Vagina (tissue), 2 donors: ENCODE results near the gene KLK8. TPM values are rescaled to one million over a fixed set of nuclear protein-coding genes. Genes with fewer than 3 reads are reported as not detected.

ENCODE experiments used
- DNase-seq, 2 donors: peaks; one replicate each; pipeline ENCODE4 v3.0.0-alpha.2; 2017; ENCODE audit errors: extremely low spot score in 2 of 2
- H3K27ac ChIP-seq: fragments of 200-600 bp; sonication (generic); one replicate; pipeline ENCODE4 v1.5.1; 2019
- H3K27me3 ChIP-seq: fragments of 200-600 bp; sonication (generic); one replicate; pipeline ENCODE4 v1.5.1; 2019
- H3K36me3 ChIP-seq, 2 donors: fragments of 200-600 bp; sonication (generic); one replicate each; pipeline ENCODE4 v1.5.1; 2017 to 2019
- H3K4me1 ChIP-seq: fragments of 200-600 bp; sonication (generic); one replicate; pipeline ENCODE4 v1.5.1; 2019
- H3K4me3 ChIP-seq, 2 donors: fragments of 200-600 bp; sonication (generic); 1 replicate in 1 of 2; 2 replicates in 1 of 2; pipeline ENCODE4 v1.5.1; 2016 to 2019
- H3K9me3 ChIP-seq: fragments of 200-600 bp; sonication (generic); one replicate; pipeline ENCODE4 v1.5.1; 2019
- POLR2A ChIP-seq, 2 donors: fragments of 450-650 bp; IDR thresholded peaks; one replicate each; pipeline ENCODE4 v1.6.1; 2017; ENCODE audit warnings: antibody characterized with exemption in 2 of 2, mild to moderate bottlenecking in 2 of 2, moderate library complexity in 2 of 2
- POLR2AphosphoS5 ChIP-seq, 2 donors: sonication (generic); formaldehyde crosslinking; IDR thresholded peaks; one replicate each; pipeline ENCODE4 v1.9.0; 2017; ENCODE audit warnings: antibody characterized with exemption in 2 of 2, mild to moderate bottlenecking in 2 of 2, low read depth in 1 of 2; ENCODE audit not compliant: insufficient read depth in 1 of 2
- intact Hi-C: fragments of 100-400 bp; cut with DNase I; formaldehyde crosslinking; loops from one replicate; pipeline ENCODE4 v1.15.1; 2023
- total RNA-seq: library from RNA; depleted of rRNA; stranded (reverse); fragments of >200 nt; gene quantifications from one replicate; pipeline ENCODE4 v1.2.3, GENCODE V29; 2016
- TF ChIP-seq, protein P1 (sequence below), 3 experiments: fragments of 450-650 bp in 2 of 3; fragments of 200-600 bp in 1 of 3; sonication (generic) in 1 of 3; IDR thresholded peaks; one replicate each; pipeline ENCODE4 v1.5.1; 2017 to 2019; ENCODE audit warnings: antibody characterized with exemption in 3 of 3, mild to moderate bottlenecking in 2 of 3, moderate library complexity in 2 of 3

The KLK8 gene
- total RNA-seq, 1 donor from 2014 or later = 16.2 TPM

DNA sequence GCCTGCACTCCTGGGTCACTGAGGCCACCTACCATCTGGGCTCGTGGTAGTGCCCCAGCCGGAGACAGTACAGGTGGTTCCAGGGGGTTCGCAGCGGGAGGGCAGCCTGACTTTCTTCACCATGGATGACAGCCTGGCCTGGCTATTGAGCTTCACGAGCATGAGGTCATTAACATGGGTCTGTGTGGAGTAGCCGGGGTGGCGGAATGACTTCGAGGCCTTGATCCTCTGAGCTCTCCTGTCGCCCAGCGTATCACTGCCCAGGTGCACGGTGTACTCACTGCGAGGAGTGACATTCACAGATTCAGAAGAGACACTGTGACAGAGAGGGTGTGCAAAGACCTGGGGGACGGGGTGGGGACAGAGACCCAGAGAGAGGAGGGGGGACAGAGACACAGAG is 21.2 kb downstream of the KLK8 start:
- no peaks in the 10 kb centered on the region for H3K4me1 ChIP-seq
- no peaks in the 10 kb centered on the region for H3K9me3 ChIP-seq
- no peak overlapping the region for H3K4me3 ChIP-seq
- no peaks in the 10 kb centered on the region for H3K36me3 ChIP-seq
- no peak for DNase-seq
- H3K27ac ChIP-seq = no peak overlapping the region
- intact Hi-C loops = no loop called here
- no peaks in the 10 kb centered on the region for H3K27me3 ChIP-seq
- TF ChIP-seq POLR2A (IDR thresholded peaks at IDR 0.05) = no peak
- TF ChIP-seq POLR2AphosphoS5 (IDR thresholded peaks at IDR 0.05; ENCODE audit: insufficient read depth in 1 of 2, low read depth in 1 of 2) = no peak
- TF ChIP-seq, protein P1, sequence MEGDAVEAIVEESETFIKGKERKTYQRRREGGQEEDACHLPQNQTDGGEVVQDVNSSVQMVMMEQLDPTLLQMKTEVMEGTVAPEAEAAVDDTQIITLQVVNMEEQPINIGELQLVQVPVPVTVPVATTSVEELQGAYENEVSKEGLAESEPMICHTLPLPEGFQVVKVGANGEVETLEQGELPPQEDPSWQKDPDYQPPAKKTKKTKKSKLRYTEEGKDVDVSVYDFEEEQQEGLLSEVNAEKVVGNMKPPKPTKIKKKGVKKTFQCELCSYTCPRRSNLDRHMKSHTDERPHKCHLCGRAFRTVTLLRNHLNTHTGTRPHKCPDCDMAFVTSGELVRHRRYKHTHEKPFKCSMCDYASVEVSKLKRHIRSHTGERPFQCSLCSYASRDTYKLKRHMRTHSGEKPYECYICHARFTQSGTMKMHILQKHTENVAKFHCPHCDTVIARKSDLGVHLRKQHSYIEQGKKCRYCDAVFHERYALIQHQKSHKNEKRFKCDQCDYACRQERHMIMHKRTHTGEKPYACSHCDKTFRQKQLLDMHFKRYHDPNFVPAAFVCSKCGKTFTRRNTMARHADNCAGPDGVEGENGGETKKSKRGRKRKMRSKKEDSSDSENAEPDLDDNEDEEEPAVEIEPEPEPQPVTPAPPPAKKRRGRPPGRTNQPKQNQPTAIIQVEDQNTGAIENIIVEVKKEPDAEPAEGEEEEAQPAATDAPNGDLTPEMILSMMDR (IDR thresholded peaks at IDR 0.05) = no peak

DNA sequence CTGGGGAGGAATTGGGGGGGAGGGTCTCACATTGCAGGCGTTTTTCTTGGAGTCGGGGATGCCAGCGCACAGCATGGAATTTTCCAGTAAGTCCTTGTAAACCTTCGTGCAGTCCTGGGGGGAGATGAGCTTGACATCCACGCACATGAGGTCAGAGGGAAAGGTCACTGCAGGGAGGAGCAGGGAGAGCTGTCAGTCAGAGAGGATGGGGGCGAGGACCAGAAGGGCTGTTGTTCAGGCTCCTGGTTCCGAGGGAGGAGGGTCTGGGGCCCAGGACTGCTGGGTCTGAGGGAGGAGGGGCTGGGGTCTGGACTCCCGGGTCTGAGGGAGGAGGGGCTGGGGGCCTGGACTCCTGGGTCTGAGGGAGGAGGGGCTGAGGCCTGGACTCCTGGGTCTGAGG is 21.6 kb downstream of the KLK8 start:
- H3K4me3 ChIP-seq = no peak overlapping the region
- no peak overlapping the region for H3K27ac ChIP-seq
- H3K9me3 ChIP-seq = no peaks in the 10 kb centered on the region
- no peak for DNase-seq
- no peaks in the 10 kb centered on the region for H3K36me3 ChIP-seq
- intact Hi-C loops = no loop called here
- no peak for TF ChIP-seq POLR2A (IDR thresholded peaks at IDR 0.05)
- H3K27me3 ChIP-seq = no peaks in the 10 kb centered on the region
- H3K4me1 ChIP-seq = no peaks in the 10 kb centered on the region

DNA sequence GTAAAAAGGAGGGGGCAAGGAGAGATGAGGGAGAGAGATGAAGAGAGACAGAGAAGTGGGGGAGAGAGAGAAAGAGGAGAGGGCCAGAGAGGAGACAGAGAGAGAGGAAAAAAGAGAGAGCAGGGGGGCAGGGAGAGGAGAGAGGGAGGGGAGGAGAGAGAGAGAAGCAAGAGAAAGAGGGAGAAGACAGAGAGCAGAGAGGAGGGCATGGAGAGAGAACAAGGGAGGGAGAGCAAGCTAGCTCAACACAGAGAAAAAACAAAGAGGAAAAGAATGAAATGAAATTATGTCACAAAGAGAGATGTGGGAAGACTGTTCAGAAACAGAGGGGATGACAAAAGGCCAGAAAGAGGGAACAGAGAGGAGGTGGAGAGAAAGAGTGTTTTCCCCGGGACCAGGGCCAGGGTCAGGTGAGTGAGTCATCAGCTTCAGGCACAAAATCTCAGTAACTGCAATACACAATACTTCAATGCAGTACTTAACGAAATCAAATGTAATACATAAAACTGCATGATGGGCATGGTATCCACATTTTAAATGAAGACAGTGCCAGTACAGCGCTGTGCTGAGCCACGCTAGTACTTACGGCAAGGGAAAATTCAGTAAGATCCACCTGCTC is 22.5 kb downstream of the KLK8 start:
- no peak for TF ChIP-seq POLR2AphosphoS5 (IDR thresholded peaks at IDR 0.05; ENCODE audit: insufficient read depth in 1 of 2, low read depth in 1 of 2)
- TF ChIP-seq, protein P1 (IDR thresholded peaks at IDR 0.05) = no peak
- TF ChIP-seq POLR2A (IDR thresholded peaks at IDR 0.05) = no peak
- Histone ChIP-seq H3K36me3 (no peaks in the 10 kb centered on the region), H3K4me1 (no peaks in the 10 kb centered on the region), H3K27ac (no peak overlapping the region), H3K27me3 (no peaks in the 10 kb centered on the region), H3K4me3 (no peak overlapping the region), H3K9me3 (no peaks in the 10 kb centered on the region)
- intact Hi-C loops = no loop called here
- no peak for DNase-seq

DNA sequence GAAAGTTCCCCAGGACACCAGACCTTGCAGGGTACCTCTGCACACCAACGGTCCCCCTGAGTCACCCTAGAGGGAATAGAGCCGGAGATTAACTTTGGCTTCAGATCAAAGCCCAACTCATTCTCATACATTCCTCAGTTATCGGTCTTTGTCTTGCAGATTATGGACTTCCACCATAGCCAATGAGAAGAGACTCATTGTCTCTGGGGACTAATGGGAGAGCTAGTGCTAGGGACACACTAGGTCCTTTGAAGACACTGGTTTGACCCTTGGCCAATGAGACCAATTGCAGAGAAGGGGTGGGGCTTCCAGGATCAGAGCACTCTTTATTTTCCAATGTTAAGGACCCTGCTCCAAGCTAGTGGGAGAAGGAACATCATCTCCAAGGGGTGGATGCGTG is 23.8 kb downstream of the KLK8 start:
- no peaks in the 10 kb centered on the region for H3K27me3 ChIP-seq
- H3K36me3 ChIP-seq = no peaks in the 10 kb centered on the region
- intact Hi-C loops = no loop called here
- DNase-seq = no peak
- H3K27ac ChIP-seq = no peak overlapping the region
- no peaks in the 10 kb centered on the region for H3K9me3 ChIP-seq
- no peak for TF ChIP-seq POLR2AphosphoS5 (IDR thresholded peaks at IDR 0.05; ENCODE audit: insufficient read depth in 1 of 2, low read depth in 1 of 2)
- H3K4me3 ChIP-seq = no peak overlapping the region
- no peaks in the 10 kb centered on the region for H3K4me1 ChIP-seq

DNA sequence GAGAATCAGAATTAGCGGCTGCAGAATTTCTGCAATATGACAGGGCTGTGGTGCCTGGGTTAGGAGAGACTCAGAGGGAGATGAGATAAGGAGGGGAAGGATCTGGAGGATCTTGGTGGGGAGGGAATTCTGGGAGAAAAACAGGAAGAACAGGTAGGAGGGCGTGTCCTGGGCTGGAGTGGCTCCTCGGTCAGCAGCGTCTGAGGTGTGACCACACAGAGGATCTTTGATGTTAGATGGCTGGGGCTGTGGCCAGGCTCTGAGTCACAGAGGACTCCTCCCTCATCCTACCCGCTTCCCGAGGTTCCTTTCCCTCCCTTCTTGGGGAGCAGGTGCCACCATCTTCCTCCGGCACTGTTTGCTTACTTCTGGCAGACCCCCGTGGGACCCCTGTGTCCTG is 25.6 kb downstream of the KLK8 start:
- no peaks in the 10 kb centered on the region for H3K4me1 ChIP-seq
- H3K36me3 ChIP-seq = no peaks in the 10 kb centered on the region
- no peak overlapping the region for H3K27ac ChIP-seq
- no peak overlapping the region for H3K4me3 ChIP-seq
- H3K9me3 ChIP-seq = no peaks in the 10 kb centered on the region
- TF ChIP-seq POLR2A (IDR thresholded peaks at IDR 0.05) = no peak
- TF ChIP-seq, protein P1 (IDR thresholded peaks at IDR 0.05) = no peak
- no peak for TF ChIP-seq POLR2AphosphoS5 (IDR thresholded peaks at IDR 0.05; ENCODE audit: insufficient read depth in 1 of 2, low read depth in 1 of 2)
- intact Hi-C loops = no loop called here
- H3K27me3 ChIP-seq = no peaks in the 10 kb centered on the region
- no peak for DNase-seq

DNA sequence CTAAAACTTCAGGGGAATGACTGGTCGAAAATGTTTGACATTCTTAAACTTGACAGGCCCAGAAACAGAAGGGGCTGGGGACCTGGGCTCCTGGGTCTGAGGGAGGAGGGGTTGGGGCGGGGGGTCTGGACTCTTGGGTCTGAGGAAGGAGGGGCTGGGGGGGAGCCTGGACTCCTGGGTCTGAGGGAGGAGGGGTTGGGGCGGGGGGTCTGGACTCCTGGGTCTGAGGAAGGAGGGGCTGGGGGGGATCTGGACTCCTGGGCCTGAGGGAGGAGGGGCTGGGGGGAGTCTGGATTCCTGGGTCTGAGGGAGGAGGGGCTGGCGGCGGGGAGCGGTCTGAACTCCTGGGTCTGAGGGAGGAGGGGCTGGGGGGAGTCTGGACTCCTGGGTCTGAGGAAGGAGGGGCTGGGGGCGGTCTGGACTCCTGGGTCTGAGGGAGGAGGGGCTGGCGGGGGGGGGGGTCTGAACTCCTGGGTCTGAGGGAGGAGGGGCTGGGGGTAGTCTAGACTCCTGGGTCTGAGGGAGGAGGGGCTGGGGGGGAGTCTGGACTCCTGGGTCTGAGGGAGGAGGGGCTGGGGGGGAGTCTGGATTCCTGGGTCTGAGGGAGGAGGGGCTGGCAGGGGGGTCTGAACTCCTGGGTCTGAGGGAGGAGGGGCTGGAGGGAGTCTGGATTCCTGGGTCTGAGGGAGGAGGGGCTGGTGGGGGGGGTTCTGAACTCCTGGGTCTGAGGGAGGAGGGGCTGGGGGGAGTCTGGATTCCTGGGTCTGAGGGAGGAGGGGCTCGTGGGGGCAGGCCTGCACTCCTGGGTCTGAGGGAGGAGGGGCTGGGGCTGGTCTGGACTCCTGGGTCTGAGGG is 26.5 kb downstream of the KLK8 start:
- intact Hi-C loops = no loop called here
- no peak for DNase-seq
- Histone ChIP-seq H3K4me3 (no peak overlapping the region), H3K27ac (no peak overlapping the region), H3K9me3 (no peaks in the 10 kb centered on the region), H3K4me1 (no peaks in the 10 kb centered on the region), H3K27me3 (no peaks in the 10 kb centered on the region), H3K36me3 (no peaks in the 10 kb centered on the region)
- TF ChIP-seq POLR2A (IDR thresholded peaks at IDR 0.05) (no peak), POLR2AphosphoS5 (IDR thresholded peaks at IDR 0.05; ENCODE audit: insufficient read depth in 1 of 2, low read depth in 1 of 2) (no peak)
- TF ChIP-seq, protein P1 (IDR thresholded peaks at IDR 0.05) = no peak
